CD4-positive, alpha-beta T cell treated with Interferon alpha-2 for 1 hour (primary cell): ENCODE data around the gene EPB41.
"Not testable (repeated sequence)": the region's sequence is repeated elsewhere in the genome, so short reads cannot be mapped to it uniquely, and the experiment has no call there.

Source experiments
- DNase-seq, 2 donors: peaks; one replicate each; pipeline ENCODE4 v3.0.0-alpha.2; 2020 to 2022

The EPB41 gene

GRCh38 chr1:28983091-28983490 lies 68.7 kb downstream of the EPB41 start:
- DNase-seq = no peak

- DNase-seq = peak in 1 of 2 donors; percentile 14
These were observed 69.3 kb downstream of the EPB41 start for GRCh38 chr1:28983509-28984310.

GRCh38 chr1:28984311-28984684 lies 69.9 kb downstream of the EPB41 start:
- DNase-seq = no peak

GRCh38 chr1:28985427-28985826 lies 71.1 kb downstream of the EPB41 start:
- DNase-seq = no peak

GRCh38 chr1:28986306-28986910 lies 72.0 kb downstream of the EPB41 start:
- DNase-seq = no peak

- DNase-seq = no peak
These were observed 88.4 kb downstream of the EPB41 start for GRCh38 chr1:29002792-29003191.

GRCh38 chr1:29004288-29004687 lies 89.9 kb downstream of the EPB41 start:
- DNase-seq = no peak

GRCh38 chr1:29004798-29005197 lies 90.4 kb downstream of the EPB41 start:
- no peak for DNase-seq

- DNase-seq = no peak
These were observed 97.4 kb downstream of the EPB41 start for GRCh38 chr1:29011775-29012174.

GRCh38 chr1:29017235-29017634 lies 102.9 kb downstream of the EPB41 start:
- no peak for DNase-seq

- no peak for DNase-seq
These were observed 103.8 kb downstream of the EPB41 start for GRCh38 chr1:29017975-29018712.

GRCh38 chr1:29022620-29023019 lies 108.3 kb downstream of the EPB41 start:
- DNase-seq = no peak

- DNase-seq = no peak
These were observed 115.3 kb downstream of the EPB41 start for GRCh38 chr1:29029667-29030066.

GRCh38 chr1:29032841-29033240 lies 118.5 kb downstream of the EPB41 start:
- no peak for DNase-seq

- peak in 1 of 2 donors; percentile 61 for DNase-seq
These were observed 119.6 kb downstream of the EPB41 start for GRCh38 chr1:29033829-29034466.

- no peak for DNase-seq
These were observed 129.1 kb downstream of the EPB41 start for GRCh38 chr1:29043274-29043965.

GRCh38 chr1:29044010-29044409 lies 129.6 kb downstream of the EPB41 start:
- DNase-seq = no peak

GRCh38 chr1:29045663-29046062 lies 131.3 kb downstream of the EPB41 start:
- not testable (repeated sequence) for DNase-seq

GRCh38 chr1:29047142-29047541 lies 132.8 kb downstream of the EPB41 start:
- DNase-seq = no peak

GRCh38 chr1:29050166-29050565 lies 135.8 kb downstream of the EPB41 start:
- DNase-seq = no peak

GRCh38 chr1:29052100-29052499 lies 137.7 kb downstream of the EPB41 start:
- no peak for DNase-seq

- no peak for DNase-seq
These were observed 138.6 kb downstream of the EPB41 start for GRCh38 chr1:29052941-29053340.

GRCh38 chr1:29055160-29055559 lies 140.8 kb downstream of the EPB41 start:
- no peak for DNase-seq
